Liver (tissue), 3 donors: ENCODE measurements around the gene AP1S2.

ENCODE experiments used
- ATF3 ChIP-seq: IDR thresholded peaks from 2 replicates; pipeline ENCODE4 v1.6.1; 2016; ENCODE audit warnings: antibody characterized with exemption
- CTCF ChIP-seq: fragments of 150-350 bp; IDR thresholded peaks from 2 replicates; pipeline ENCODE4 v1.5.1; 2017; ENCODE audit warnings: improper control_type of control experiment, low read depth, low read length; ENCODE audit not compliant: missing input control
- GABPA ChIP-seq, 2 donors: IDR thresholded peaks in 1 of 2; conservative IDR thresholded peaks in 1 of 2; 2 replicates each; pipeline ENCODE4 v1.6.1; 2016; ENCODE audit warnings: antibody characterized with exemption in 2 of 2, mild to moderate bottlenecking in 1 of 2, moderate library complexity in 1 of 2
- HNF4G ChIP-seq: IDR thresholded peaks from 2 replicates; pipeline ENCODE4 v1.6.1; 2016; ENCODE audit warnings: antibody characterized with exemption
- JUND ChIP-seq, 2 donors: IDR thresholded peaks; 2 replicates each; pipeline ENCODE4 v1.6.1; 2016; ENCODE audit warnings: antibody characterized with exemption in 2 of 2
- MAX ChIP-seq: IDR thresholded peaks from 2 replicates; pipeline ENCODE4 v1.6.1; 2016; ENCODE audit warnings: antibody characterized with exemption
- RAD21 ChIP-seq, 2 donors: IDR thresholded peaks; 2 replicates each; pipeline ENCODE4 v1.6.1; 2016; ENCODE audit warnings: antibody characterized with exemption in 2 of 2, mild to moderate bottlenecking in 2 of 2
- REST ChIP-seq: IDR thresholded peaks from 2 replicates; pipeline ENCODE4 v1.6.1; 2016; ENCODE audit warnings: antibody characterized with exemption, mild to moderate bottlenecking
- TAF1 ChIP-seq: conservative IDR thresholded peaks from 2 replicates; pipeline ENCODE4 v1.6.1; 2016; ENCODE audit warnings: antibody characterized with exemption, mild to moderate bottlenecking
- YY1 ChIP-seq: IDR thresholded peaks from 2 replicates; pipeline ENCODE4 v1.6.1; 2016; ENCODE audit warnings: antibody characterized with exemption, mild to moderate bottlenecking
- donor health status: healthy.
- donor health status: healthy.

GRCh38 chrX:15855568-15856221 is 1.1 kb upstream of the AP1S2 start:
- TF ChIP-seq GABPA (IDR thresholded peaks at IDR 0.05 in 1 of 2, conservative IDR thresholded peaks at IDR 0.05 in 1 of 2) (no peak), CTCF (no peak), RAD21 (IDR thresholded peaks at IDR 0.05) (no peak), HNF4G (no peak), ATF3 (no peak), REST (no peak), YY1 (no peak), MAX (no peak), JUND (IDR thresholded peaks at IDR 0.05) (no peak), TAF1 (no peak)
